Measurements from ENCODE around the gene C1orf35. TPM values are rescaled to one million over a fixed set of nuclear protein-coding genes. Genes with fewer than 3 reads are reported as not detected.

The C1orf35 gene
- total and polyA plus RNA-seq, 9 of the 15 experiments (the other 6 are each of a cell fraction or from before 2014, with no cell fraction given), result 3.2 to 48.7 (median 12.5) TPM

GRCh38 chr1:228145463-228146416 is 42.6 kb upstream of the C1orf35 start (continued):
- no peak for TF ChIP-seq BRD9 (IDR thresholded peaks at IDR 0.05; ENCODE audit: low read depth, partially characterized antibody)
- TF ChIP-seq RERE (CRISPR knock-in tag; IDR thresholded peaks at IDR 0.05; ENCODE audit: borderline replicate concordance), result no peak
- no peak for TF ChIP-seq PTRF (tag; IDR thresholded peaks at IDR 0.05)
- no peak for TF ChIP-seq ZBTB1 (CRISPR knock-in tag; IDR thresholded peaks at IDR 0.05; ENCODE audit: borderline replicate concordance, low read depth)
- TF ChIP-seq ESRRA (IDR thresholded peaks at IDR 0.05; ENCODE audit: borderline replicate concordance, low read depth), result peak; percentile 22; the same call in 1 of the 2 replicates
- no peak for TF ChIP-seq ZBTB5 (IDR thresholded peaks at IDR 0.05)
- TF ChIP-seq U2AF2 (optimal IDR thresholded peaks at IDR 0.05; ENCODE audit: low read depth, low read length), result no peak
- no peak for TF ChIP-seq ZNF395 (CRISPR knock-in tag; IDR thresholded peaks at IDR 0.05)
- TF ChIP-seq BRF1 (IDR thresholded peaks at IDR 0.05; ENCODE audit: borderline replicate concordance, extremely low read depth, insufficient read length), result no peak
- no peak for TF ChIP-seq POLR2B (IDR thresholded peaks at IDR 0.05; ENCODE audit: low read depth, partially characterized antibody)
- TF ChIP-seq NCOA1 (IDR thresholded peaks at IDR 0.05; ENCODE audit: low read depth), result peak; percentile 39; the same call in 1 of the 2 replicates
